ENCODE measurements around the gene ELK3.

ELK3 gene

DNA sequence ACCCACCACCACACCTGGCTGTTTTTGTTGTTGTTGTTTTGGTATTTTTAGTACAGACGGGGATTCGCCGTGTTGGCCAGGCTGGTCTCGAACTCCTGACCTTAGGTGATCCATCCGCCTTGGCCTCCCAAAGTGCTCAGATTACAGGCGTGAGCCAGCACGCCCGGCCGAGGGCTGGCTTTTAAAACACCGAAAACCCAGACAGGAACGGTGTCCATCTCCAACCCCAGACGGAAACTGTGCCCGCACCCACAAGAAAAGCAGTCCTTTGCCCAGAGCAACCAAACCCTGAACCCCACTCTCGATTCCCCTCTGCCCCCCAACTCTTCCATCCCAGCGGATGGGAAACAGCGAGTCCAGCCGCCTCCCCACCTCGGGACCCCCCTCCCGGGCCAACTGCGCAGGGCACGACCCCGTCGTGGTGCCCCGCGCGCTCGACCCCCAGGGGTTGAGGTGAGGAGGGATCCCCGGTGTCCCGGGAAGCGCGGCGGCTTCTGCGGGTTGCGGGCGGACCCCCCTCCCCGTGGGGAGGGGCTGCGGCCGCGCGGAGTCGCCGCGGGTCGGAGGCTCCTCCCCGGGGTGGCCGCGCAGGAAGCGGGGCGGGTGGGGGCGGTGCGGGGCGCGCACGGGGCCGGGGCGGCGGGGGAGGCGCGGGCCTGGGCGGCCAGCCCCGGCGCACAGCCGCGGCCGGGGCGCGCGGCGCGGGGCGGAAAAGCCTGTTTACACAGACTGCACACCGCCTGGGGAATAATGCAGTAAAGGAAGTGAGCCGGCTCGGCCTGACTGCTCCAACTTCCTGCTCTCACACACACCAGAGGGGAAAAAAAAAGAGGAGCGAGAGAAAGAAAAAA is at the start of gene ELK3:
TSS of gene ELK3 (plus strand) at position 651 of the 851 bp plus-strand sequence.
- DNase-seq (ENCODE audit: low read depth, low spot score) = no peak

GRCh38 chr12:96146747-96147146 is 47.4 kb upstream of the ELK3 start:
- no peak for DNase-seq (ENCODE audit: low read depth, low spot score)

- DNase-seq (ENCODE audit: low read depth, low spot score) = no peak
Measured at GRCh38 chr12:96150442-96150841, 43.7 kb upstream of the ELK3 start.

GRCh38 chr12:96152164-96152563 is 42.0 kb upstream of the ELK3 start:
- DNase-seq (ENCODE audit: low read depth, low spot score) = no peak

GRCh38 chr12:96153131-96153725 is 40.9 kb upstream of the ELK3 start:
- DNase-seq (ENCODE audit: low read depth, low spot score) = no peak

DNA sequence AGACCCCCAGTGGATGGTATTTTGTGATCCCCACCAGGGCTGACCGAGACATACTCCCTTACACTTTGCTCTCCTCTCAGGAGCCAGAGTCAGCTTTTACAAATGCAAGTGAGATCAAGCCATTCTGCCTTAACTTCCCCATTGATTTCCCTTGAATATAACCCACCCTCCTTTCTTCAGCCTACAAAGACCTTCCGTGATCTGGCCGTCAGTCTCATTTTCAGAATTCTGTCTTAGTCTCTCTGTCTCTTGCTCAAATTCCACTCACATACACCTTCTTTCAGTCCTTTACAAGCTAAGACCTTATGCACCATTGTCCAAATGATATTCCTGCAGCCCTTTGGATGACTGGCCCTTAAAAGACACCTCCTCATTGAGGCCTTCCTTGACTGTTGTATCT is 39.0 kb upstream of the ELK3 start:
- no peak for DNase-seq (ENCODE audit: low read depth, low spot score)

DNA sequence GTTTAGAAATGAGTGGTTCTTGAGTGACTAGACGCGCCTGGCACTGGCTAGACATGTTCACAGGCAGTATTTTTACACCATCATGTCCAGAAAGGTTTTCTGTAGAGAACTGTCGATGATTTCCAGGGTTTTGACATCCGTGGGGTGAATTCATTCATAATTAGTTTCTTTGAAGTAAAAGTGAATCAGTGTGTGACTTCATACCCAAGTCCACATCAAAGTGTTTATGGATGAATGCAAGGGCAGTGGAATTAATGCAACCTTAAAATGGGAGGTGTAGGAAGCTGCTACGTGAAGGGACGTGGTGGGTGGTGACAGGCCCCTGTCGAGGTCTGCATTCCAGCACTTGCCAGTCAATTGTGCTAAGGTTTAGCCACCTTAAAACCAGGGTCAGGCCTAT is 38.4 kb upstream of the ELK3 start:
- no peak for DNase-seq (ENCODE audit: low read depth, low spot score)

DNA sequence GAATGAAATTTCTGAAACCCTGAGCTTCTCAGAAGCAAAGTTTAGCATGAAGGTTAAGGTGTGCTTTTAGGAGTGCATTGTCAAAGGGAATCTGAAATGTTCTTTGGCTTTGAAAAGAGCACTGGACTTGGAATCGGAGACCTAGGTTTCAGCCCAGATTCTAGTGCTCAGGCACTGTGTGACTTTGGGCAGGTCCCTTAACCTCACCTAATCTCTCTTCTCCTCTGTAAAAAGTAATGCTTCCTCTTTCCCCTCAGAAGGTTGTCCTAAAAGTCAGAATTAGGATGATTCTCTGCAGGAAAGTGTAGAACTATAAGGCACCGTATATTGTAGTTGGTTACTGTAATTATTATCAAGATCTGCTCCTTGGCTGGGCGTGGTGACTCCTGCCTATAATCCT is 38.0 kb upstream of the ELK3 start:
- no peak for DNase-seq (ENCODE audit: low read depth, low spot score)

DNA sequence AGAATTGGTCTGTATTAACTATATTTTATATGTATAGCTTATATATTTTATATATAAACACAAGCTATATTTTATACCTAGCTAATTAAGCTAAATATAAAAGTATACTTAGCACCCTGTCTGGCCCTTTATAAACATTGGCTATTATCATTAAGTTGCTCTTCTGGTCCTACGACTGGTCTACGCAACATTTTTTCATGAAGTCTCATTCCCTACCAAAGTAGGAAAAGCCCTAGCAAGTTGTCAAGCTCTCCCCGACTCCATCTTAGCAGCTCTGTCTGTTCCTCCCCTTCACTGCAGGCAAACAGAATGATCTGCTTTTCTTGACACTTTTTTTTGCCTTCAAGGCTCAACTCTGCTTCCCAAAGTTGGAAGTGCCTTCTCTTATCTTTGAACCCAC is 36.7 kb upstream of the ELK3 start:
- DNase-seq (ENCODE audit: low read depth, low spot score) = no peak

DNA sequence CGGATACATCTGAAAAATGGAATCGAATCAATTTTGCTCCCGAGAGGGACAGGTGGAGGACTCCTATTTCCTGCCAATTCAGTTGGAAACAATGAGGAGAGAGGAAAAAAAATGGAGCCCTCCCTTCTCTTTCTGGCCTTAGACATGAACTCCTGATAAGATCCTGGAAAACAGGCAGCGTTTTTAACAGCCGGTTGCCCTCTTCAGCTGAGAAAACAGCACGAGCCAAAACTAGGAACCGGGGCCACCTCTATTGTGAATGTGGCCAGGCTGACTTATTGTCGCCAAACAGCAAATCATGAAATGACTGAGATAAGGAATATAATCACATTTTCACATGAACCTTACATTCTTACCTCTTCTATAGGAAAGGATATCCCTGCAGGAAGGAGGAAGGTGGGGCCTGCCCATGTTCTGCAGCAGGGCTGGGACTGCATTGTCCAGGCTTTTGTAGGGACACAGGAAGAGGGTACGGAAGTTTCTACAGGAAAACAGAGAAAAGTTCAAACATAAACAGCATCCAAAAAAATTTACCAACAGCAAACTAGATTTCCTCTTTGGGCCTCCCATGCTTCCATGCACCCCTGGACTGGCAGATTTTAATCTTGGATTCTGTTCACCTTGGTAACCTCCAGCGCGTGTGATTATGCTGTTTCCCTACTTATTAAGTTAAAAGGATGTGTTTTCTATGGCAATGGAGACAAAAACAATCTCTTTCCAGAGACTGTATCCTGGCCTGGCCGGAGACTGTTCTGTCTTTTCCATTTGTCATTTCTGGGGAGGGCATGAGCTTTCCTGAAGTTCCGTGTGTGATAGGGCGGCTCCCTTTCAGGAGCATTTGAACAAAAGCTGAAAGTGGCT is 29.0 kb upstream of the ELK3 start:
- no peak for DNase-seq (ENCODE audit: low read depth, low spot score)

GRCh38 chr12:96166765-96167164 is 27.4 kb upstream of the ELK3 start:
- no peak for DNase-seq (ENCODE audit: low read depth, low spot score)

DNA sequence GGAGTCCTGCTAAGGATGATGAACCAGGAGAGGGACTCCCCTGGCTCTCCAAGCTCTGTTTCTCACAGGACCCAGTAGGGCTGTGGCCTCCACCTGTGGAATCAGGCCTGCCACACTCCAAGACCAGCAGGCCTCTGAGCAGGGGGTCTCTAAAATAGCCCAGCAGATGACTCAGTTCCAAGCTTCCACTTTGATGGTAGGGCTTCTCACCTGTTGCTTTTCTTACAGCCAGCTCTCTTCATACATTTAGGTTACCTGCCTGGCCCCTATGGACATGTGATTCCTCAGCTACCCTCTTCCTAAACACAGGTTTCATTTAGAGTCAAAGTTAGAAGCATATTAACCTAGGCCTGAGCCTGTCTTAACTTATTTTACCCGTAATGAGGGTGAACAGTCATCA is 26.7 kb upstream of the ELK3 start:
- DNase-seq (ENCODE audit: low read depth, low spot score) = no peak

- no peak for DNase-seq (ENCODE audit: low read depth, low spot score)
Measured at GRCh38 chr12:96170328-96170727, 23.8 kb upstream of the ELK3 start.

DNA sequence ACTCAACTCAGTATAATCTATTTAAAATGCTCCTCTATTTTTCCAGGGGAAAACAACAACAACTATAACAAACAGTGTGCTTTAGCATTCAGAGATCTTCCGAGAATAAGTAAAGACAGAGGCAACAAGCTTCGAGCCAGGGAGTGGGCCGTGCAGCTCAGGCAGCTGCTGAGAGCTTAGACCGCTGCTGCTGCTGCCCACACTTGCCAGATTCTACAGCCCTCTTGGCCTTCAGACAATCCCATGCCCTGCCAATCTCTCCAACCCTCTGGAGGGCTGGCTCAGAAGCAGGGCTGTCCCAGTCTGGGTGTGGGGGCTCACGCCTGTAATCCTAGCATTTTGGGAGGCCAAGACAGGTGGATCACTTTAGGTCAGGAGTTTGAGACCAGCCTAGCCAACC is 23.4 kb upstream of the ELK3 start:
- no peak for DNase-seq (ENCODE audit: low read depth, low spot score)

GRCh38 chr12:96171905-96172304 is 22.3 kb upstream of the ELK3 start:
- no peak for DNase-seq (ENCODE audit: low read depth, low spot score)

DNA sequence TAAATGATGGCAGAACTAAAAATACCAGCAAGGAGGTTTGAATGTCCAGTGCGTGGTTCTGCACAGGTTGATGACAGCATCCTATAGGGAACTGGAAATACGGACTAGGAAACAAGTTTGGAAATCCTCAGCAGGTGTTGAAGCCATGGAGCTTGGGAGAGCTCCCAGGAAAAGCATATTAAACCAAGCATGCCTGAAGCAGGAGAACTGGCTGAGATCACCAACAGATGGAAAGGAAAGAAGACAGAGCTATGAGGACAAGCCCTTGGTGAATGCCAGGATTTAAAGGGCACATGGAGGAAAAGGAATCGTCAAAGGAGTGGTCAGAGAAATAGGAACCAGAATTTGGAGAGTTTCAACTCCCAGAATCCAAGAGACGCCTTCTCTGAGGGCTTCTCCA is 21.2 kb upstream of the ELK3 start:
- DNase-seq (ENCODE audit: low read depth, low spot score) = no peak

GRCh38 chr12:96176575-96176974 is 17.6 kb upstream of the ELK3 start:
- DNase-seq (ENCODE audit: low read depth, low spot score) = no peak

DNA sequence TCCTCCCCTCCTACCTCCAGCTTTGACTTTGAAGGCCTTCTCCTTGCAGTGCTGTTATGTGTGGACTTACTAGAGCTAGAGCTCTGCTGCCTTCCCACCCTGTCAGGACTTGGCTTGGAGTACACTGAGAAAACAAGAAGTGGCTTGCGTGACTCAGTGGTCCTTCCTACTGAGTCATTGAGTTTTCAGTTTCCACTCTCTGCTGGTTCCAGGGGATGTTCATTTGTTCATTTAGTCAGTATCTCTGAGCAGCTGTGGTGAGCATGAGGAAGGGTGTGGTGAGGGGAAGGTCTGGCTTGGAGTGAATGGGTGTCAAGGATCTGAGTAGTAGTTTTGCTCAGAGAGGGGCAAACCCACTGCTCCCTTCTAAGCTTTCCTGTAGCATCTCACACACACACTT is 17.2 kb upstream of the ELK3 start:
- DNase-seq (ENCODE audit: low read depth, low spot score) = no peak

DNA sequence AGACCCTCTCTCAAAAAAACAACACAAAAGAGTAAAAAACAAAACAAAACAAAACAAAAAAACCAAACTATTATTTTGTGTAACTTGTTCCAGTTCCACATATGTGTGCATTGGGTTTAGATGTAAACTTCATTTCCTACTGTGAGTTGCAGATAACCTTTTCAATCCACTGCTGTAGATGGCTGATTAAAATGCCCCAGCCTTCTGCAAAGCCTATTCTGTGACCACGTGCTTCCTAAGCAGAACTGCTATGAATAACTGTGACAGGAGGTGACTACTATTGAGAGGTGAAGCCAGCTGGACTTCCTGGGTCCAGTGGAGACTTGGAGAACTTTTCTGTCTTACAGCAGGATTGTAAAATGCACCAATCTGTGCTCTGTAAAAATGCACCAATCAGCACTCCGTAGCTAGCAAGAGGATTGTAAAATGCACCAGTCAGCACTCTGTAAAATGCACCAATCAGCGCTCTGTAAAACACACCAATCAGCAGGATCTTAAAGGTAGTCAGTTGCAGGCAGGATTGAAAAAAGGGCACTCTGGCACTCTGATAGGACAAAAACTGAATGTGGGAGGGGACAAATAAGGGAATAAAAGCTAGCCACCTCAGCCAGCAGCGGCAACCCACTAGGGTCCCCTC is 10.3 kb upstream of the ELK3 start:
- no peak for DNase-seq (ENCODE audit: low read depth, low spot score)

DNA sequence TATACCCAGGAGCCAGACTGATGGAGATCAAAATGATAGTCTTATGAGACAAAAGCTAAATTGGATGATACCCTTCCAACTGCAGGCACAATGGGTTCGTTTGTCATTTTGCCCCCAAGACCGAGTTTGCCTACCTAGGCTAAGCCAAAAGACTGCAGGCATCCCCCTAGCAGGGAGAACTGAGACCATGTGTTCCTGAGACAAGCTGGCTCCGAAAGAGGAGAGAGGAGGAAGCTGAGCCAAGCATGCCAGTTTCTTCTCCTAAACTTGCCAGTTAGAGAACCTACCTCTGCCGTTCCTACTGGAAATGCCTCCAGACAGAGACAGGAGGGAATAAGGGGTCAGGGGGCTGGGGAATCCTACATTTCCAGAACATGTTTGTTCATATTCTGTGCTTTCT is 8.3 kb upstream of the ELK3 start:
- DNase-seq (ENCODE audit: low read depth, low spot score) = no peak

- no peak for DNase-seq (ENCODE audit: low read depth, low spot score)
Measured at GRCh38 chr12:96186607-96187301, 7.4 kb upstream of the ELK3 start.
